Fibroblast of lung (primary cell): Measurements from ENCODE around the gene TGFB1. TPM values are rescaled to one million over a fixed set of nuclear protein-coding genes. Genes with fewer than 3 reads are reported as not detected.

Experiments used
- DNase-seq, 2 donors: peaks; one replicate each; pipeline versions ENCODE4 v3.0.0 to v3.0.0-alpha.2; 2010; ENCODE audit warnings: low read depth in 2 of 2
- H2AFZ ChIP-seq: 2 replicates; pipeline ENCODE4 v1.5.1; 2012; ENCODE audit warnings: low read length, control low read depth, inconsistent platforms
- H3K27ac ChIP-seq: 2 replicates; pipeline ENCODE4 v1.5.1; 2011; ENCODE audit warnings: low read length, control low read depth; ENCODE audit not compliant: insufficient read depth
- H3K27me3 ChIP-seq: 2 replicates; pipeline ENCODE4 v1.5.1; 2011; ENCODE audit warnings: mild to moderate bottlenecking, low read length; ENCODE audit not compliant: control insufficient read depth, insufficient read depth
- H3K36me3 ChIP-seq: 2 replicates; pipeline ENCODE4 v1.5.1; 2011; ENCODE audit warnings: low read length; ENCODE audit not compliant: control insufficient read depth, insufficient read depth
- H3K4me1 ChIP-seq: 2 replicates; pipeline ENCODE4 v1.5.1; 2011; ENCODE audit warnings: low read length; ENCODE audit not compliant: control insufficient read depth, insufficient read depth; ENCODE audit errors: extremely low read depth
- H3K4me2 ChIP-seq: 2 replicates; pipeline ENCODE4 v1.5.1; 2011; ENCODE audit warnings: low read length, control low read depth; ENCODE audit not compliant: insufficient read depth; ENCODE audit errors: extremely low read depth
- H3K4me3 ChIP-seq, 4 experiments: fragments of 200-600 bp in 1 of 4; sonication (generic) in 1 of 4; replicated peaks in 1 of 4; 2 replicates each; pipeline ENCODE4 v1.5.1; 2011 to 2016; ENCODE audit warnings: low read length in 4 of 4, low read depth in 3 of 4, mild to moderate bottlenecking in 3 of 4, control low read depth in 2 of 4, inconsistent platforms in 1 of 4, mixed read lengths in 1 of 4; ENCODE audit not compliant: insufficient read depth in 1 of 4; ENCODE audit errors: control extremely low read depth in 1 of 4
- H3K79me2 ChIP-seq: 2 replicates; pipeline ENCODE4 v1.5.1; 2012; ENCODE audit warnings: mild to moderate bottlenecking, low read length, inconsistent platforms; ENCODE audit not compliant: control insufficient read depth, insufficient read depth
- H3K9ac ChIP-seq: 2 replicates; pipeline ENCODE4 v1.5.1; 2011; ENCODE audit warnings: mild to moderate bottlenecking, low read length, control low read depth; ENCODE audit not compliant: insufficient read depth
- H3K9me3 ChIP-seq: 2 replicates; pipeline ENCODE4 v1.5.1; 2012; ENCODE audit warnings: low read depth, low read length; ENCODE audit not compliant: control insufficient read depth, insufficient read depth
- H4K20me1 ChIP-seq: 2 replicates; pipeline ENCODE4 v1.5.1; 2011; ENCODE audit warnings: low read length; ENCODE audit not compliant: control insufficient read depth, insufficient read depth; ENCODE audit errors: extremely low read depth
- CTCF ChIP-seq, 2 donors: IDR thresholded peaks in 1 of 2; conservative IDR thresholded peaks in 1 of 2; 1 replicate in 1 of 2; 2 replicates in 1 of 2; pipeline ENCODE4 v1.5.1; 2011 to 2012; ENCODE audit warnings: low read length in 2 of 2, control low read depth in 1 of 2, inconsistent platforms in 1 of 2, low read depth in 1 of 2, mild to moderate bottlenecking in 1 of 2
- EZH2 ChIP-seq: IDR thresholded peaks from 2 replicates; pipeline ENCODE4 v1.5.1; 2012; ENCODE audit warnings: low read length, control low read depth, mild to moderate bottlenecking; ENCODE audit errors: missing control alignments
- polyA plus RNA-seq, 2 donors: library from polyadenylated mRNA; depleted of rRNA in 1 of 2; stranded (reverse) in 1 of 2; unstranded in 1 of 2; fragments of >200 nt; gene quantifications; 2 replicates each; pipeline ENCODE4 v1.2.1, GENCODE V29; 2011 to 2012; ENCODE audit warnings: missing spikeins in 1 of 2
- total RNA-seq: library from RNA; depleted of rRNA; stranded (reverse); fragments of >200 nt; gene quantifications from 2 replicates; pipeline ENCODE4 v1.2.1, GENCODE V29; 2014

Gene TGFB1
- total and polyA plus RNA-seq, 2 donors (not counting 1 experiment from before 2014, with no cell fraction given), result 4.2 to 14.4 TPM

GRCh38 chr19:41376998-41377365 is 23.3 kb upstream of the TGFB1 start:
- H4K20me1 ChIP-seq, result no peaks in the 10 kb centered on the region
- H3K4me1 ChIP-seq, result peaks cover 13% of the 10 kb centered on the region
- peak overlapping the region; percentile 67 for H2AFZ ChIP-seq
- H3K79me2 ChIP-seq, result no peaks in the 10 kb centered on the region
- H3K4me3 ChIP-seq, result peak overlapping the region; percentile 41 to 57 (median 52)
- TF ChIP-seq CTCF (conservative IDR thresholded peaks at IDR 0.05 in 1 of 2, IDR thresholded peaks at IDR 0.05 in 1 of 2; ENCODE audit: low read depth in 1 of 2, low read length in 2 of 2), result no peak
- TF ChIP-seq EZH2, result no peak
- H3K9ac ChIP-seq, result no peak overlapping the region
- DNase-seq, result no peak
- no peak overlapping the region for H3K4me2 ChIP-seq
- H3K27me3 ChIP-seq, result no peaks in the 10 kb centered on the region
- H3K27ac ChIP-seq, result no peak overlapping the region
- H3K9me3 ChIP-seq, result no peaks in the 10 kb centered on the region
- no peaks in the 10 kb centered on the region for H3K36me3 ChIP-seq

- peak in 1 of 2 donors; percentile 44 for DNase-seq
- H3K36me3 ChIP-seq, result no peaks in the 10 kb centered on the region
- H2AFZ ChIP-seq, result peak within 1 kb of the TSS; percentile 67
These were observed 22.7 kb upstream of the TGFB1 start, which contains the start of gene TMEM91 for GRCh38 chr19:41376241-41376997. Gene TMEM91 (plus strand): TSS chr19:41376533. CDS start chr19:41378310, 1,777 bp downstream.

GRCh38 chr19:41373993-41374392 is 20.3 kb upstream of the TGFB1 start:
- no peak overlapping the region for H3K9ac ChIP-seq
- no peaks in the 10 kb centered on the region for H3K36me3 ChIP-seq
- H3K9me3 ChIP-seq, result no peaks in the 10 kb centered on the region
- peaks cover 13% of the 10 kb centered on the region for H3K4me1 ChIP-seq
- no peak overlapping the region for H3K27ac ChIP-seq
- DNase-seq, result peak; percentile 90 to 93
- H3K79me2 ChIP-seq, result no peaks in the 10 kb centered on the region
- H4K20me1 ChIP-seq, result no peaks in the 10 kb centered on the region
- no peak overlapping the region for H3K4me2 ChIP-seq
- TF ChIP-seq EZH2, result no peak
- TF ChIP-seq CTCF (conservative IDR thresholded peaks at IDR 0.05 in 1 of 2, IDR thresholded peaks at IDR 0.05 in 1 of 2; ENCODE audit: low read depth in 1 of 2, low read length in 2 of 2), result no peak
- no peaks in the 10 kb centered on the region for H3K27me3 ChIP-seq
- no peak overlapping the region for H3K4me3 ChIP-seq
- H2AFZ ChIP-seq, result no peak overlapping the region

More at GRCh38 chr19:41376241-41376997, 22.7 kb upstream of the TGFB1 start, which contains the start of gene TMEM91:
- Histone ChIP-seq H4K20me1 (no peaks in the 10 kb centered on the region), H3K9me3 (no peaks in the 10 kb centered on the region), H3K9ac (peak within 1 kb of the TSS; percentile 33), H3K4me3 (peak within 1 kb of the TSS; percentile 41 to 57 (median 52)), H3K79me2 (no peaks in the 10 kb centered on the region), H3K27me3 (no peaks in the 10 kb centered on the region), H3K4me2 (peak within 1 kb of the TSS; percentile 61), H3K4me1 (peaks cover 13% of the 10 kb centered on the region), H3K27ac (no peak within 1 kb of the TSS)
- TF ChIP-seq CTCF (conservative IDR thresholded peaks at IDR 0.05 in 1 of 2, IDR thresholded peaks at IDR 0.05 in 1 of 2; ENCODE audit: low read depth in 1 of 2, low read length in 2 of 2) (no peak), EZH2 (no peak)
